Spleen (tissue), 11 donors: ENCODE data around the gene KANK2. TPM values are rescaled to one million over a fixed set of nuclear protein-coding genes. Genes with fewer than 3 reads are reported as not detected.

Source experiments
- DNase-seq: peaks from one replicate; pipeline ENCODE4 v3.0.0-alpha.2; 2020
- H3K27ac ChIP-seq, 8 donors: fragments of 200-600 bp; sonication (generic) in 7 of 8; 1 replicate in 4 of 8; 2 replicates in 4 of 8; pipeline versions ENCODE4 v1.5.0 to v1.8.0; 2016 to 2021; ENCODE audit warnings: inconsistent platforms in 4 of 8, mild to moderate bottlenecking in 4 of 8, moderate library complexity in 1 of 8
- H3K27me3 ChIP-seq, 7 donors: fragments of 200-600 bp; sonication (generic) in 6 of 7; replicated peaks in 1 of 7; 1 replicate in 4 of 7; 2 replicates in 3 of 7; pipeline versions ENCODE4 v1.5.0 to v1.8.0; 2016 to 2021; ENCODE audit warnings: inconsistent platforms in 3 of 7, mild to moderate bottlenecking in 1 of 7
- H3K36me3 ChIP-seq, 6 donors: fragments of 200-600 bp; sonication (generic) in 5 of 6; 1 replicate in 4 of 6; 2 replicates in 2 of 6; pipeline versions ENCODE4 v1.5.0 to v1.8.0; 2016 to 2021; ENCODE audit warnings: inconsistent platforms in 2 of 6
- H3K4me1 ChIP-seq, 6 donors: fragments of 200-600 bp; sonication (generic) in 5 of 6; 1 replicate in 3 of 6; 2 replicates in 3 of 6; pipeline versions ENCODE4 v1.5.0 to v1.8.0; 2016 to 2021; ENCODE audit warnings: inconsistent platforms in 3 of 6
- H3K4me3 ChIP-seq, 8 donors: fragments of 200-600 bp; sonication (generic) in 7 of 8; 1 replicate in 4 of 8; 2 replicates in 4 of 8; pipeline versions ENCODE4 v1.5.0 to v1.8.0; 2016 to 2021; ENCODE audit warnings: inconsistent platforms in 4 of 8, mild to moderate bottlenecking in 4 of 8, moderate library complexity in 2 of 8
- H3K9me3 ChIP-seq, 8 donors: fragments of 200-600 bp; sonication (generic) in 7 of 8; 1 replicate in 4 of 8; 2 replicates in 4 of 8; pipeline versions ENCODE4 v1.5.0 to v1.8.0; 2016 to 2021; ENCODE audit warnings: inconsistent platforms in 4 of 8
- CTCF ChIP-seq, 11 experiments: fragments of 200-600 bp in 7 of 11; fragments of 450-650 bp in 4 of 11; sonication (generic) in 4 of 11; IDR thresholded peaks in 8 of 11; conservative IDR thresholded peaks in 3 of 11; 1 replicate in 7 of 11; 2 replicates in 4 of 11; pipeline versions ENCODE4 v1.4.0 to v1.8.0; 2016 to 2021; ENCODE audit warnings: antibody characterized with exemption in 11 of 11, inconsistent platforms in 4 of 11, mild to moderate bottlenecking in 1 of 11
- POLR2A ChIP-seq, 3 donors: fragments of 450-650 bp; IDR thresholded peaks; one replicate each; pipeline ENCODE4 v1.5.1; 2017; ENCODE audit warnings: antibody characterized with exemption in 3 of 3, mild to moderate bottlenecking in 1 of 3
- POLR2AphosphoS5 ChIP-seq, 3 donors: sonication (generic); formaldehyde crosslinking; IDR thresholded peaks; one replicate each; pipeline ENCODE4 v1.5.1; 2017; ENCODE audit warnings: antibody characterized with exemption in 3 of 3
- WGBS, 5 donors: extraction: QIAGEN DNeasy Blood & Tissue Kit in 3 of 5; methylation state at CpG; one replicate each; pipeline versions ENCODE4 v1.1.5 to v1.1.7; 2013 to 2018; 5-methylcytosine and 5-hydroxymethylcytosine counted together
- intact Hi-C: fragments of 100-400 bp; cut with DNase I; formaldehyde crosslinking; loops from one replicate; pipeline ENCODE4 v1.15.0; 2023; ENCODE audit warnings: low total_unique reads
- polyA plus RNA-seq, 3 donors: library from polyadenylated mRNA; stranded (reverse); fragments of 200-250 nt; gene quantifications; one replicate each; pipeline ENCODE4 v1.2.1, GENCODE V29; 2013
- total RNA-seq, 7 donors: library from RNA; depleted of rRNA in 3 of 7; stranded (reverse); fragments of >200 nt in 3 of 7; fragmentation: NEBNext Ultra II Directional in 4 of 7; extraction: Animal tissue kit (Norgen Biotek cat#: 25700) in 4 of 7; gene quantifications; one replicate each; pipeline versions ENCODE4 v1.1.0 to v1.2.1, GENCODE V29; 2016 to 2021
- donor health status: healthy with polysubstance abuse.
- donor health status: DM: no; HTN: no; CAD: no; lungs with moderate emphysema.
- donor health status: DM: no; HTN: no; CAD: no.
- donor health status: Bipolar disorder and iron deficiency.
- donor health status: healthy.
- donor health status: DM: no; HTN: no; CAD: no.
- donor health status: DM: yes; HTN: yes; CAD: no.

Gene KANK2
- total and polyA plus RNA-seq, 10 donors: 16.3 to 144 (median 84.5) TPM

DNA sequence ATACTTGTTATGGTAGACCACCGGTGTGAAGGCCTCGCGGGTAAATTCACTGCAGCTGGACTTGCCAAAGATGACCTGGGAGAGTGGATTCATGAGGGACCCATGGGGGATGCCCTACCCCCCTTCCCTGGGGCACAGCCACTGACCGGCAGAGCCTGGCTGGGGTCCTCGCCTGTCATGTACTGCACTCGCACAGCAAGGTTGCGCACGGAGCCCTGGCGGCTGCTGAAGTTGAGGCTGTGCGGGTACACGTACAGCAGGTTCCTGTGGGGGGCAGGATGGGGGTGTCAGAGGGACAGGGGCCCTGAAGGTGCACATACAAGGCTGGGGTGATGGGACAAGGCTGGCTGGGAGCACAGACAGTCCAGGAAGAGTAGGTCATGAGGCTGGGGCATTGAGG is 40.7 kb upstream of the KANK2 start:
- H3K4me3 ChIP-seq: no peak overlapping the region
- TF ChIP-seq POLR2A (IDR thresholded peaks at IDR 0.05) (no peak), CTCF (IDR thresholded peaks at IDR 0.05 in 8 of 11, conservative IDR thresholded peaks at IDR 0.05 in 3 of 11) (no peak), POLR2AphosphoS5 (IDR thresholded peaks at IDR 0.05) (no peak)
- intact Hi-C loops: no loop called here
- 91 to 96% (median 94%) methylated on average over 11 of the region's 11 CpGs for WGBS, 5 donors
- H3K36me3 ChIP-seq: peaks cover 0 to 82% (median 12%) of the 10 kb centered on the region in 6 donors
- peaks cover 0 to 4% (median 0%) of the 10 kb centered on the region in 7 donors for H3K27me3 ChIP-seq
- no peak for DNase-seq
- H3K9me3 ChIP-seq: peaks cover 0 to 23% (median 18%) of the 10 kb centered on the region in 8 donors
- H3K27ac ChIP-seq: no peak overlapping the region
- peaks cover 0 to 5% (median under 1%) of the 10 kb centered on the region in 6 donors for H3K4me1 ChIP-seq

GRCh38 chr19:11237321-11237720 is 40.0 kb upstream of the KANK2 start:
- no peak for TF ChIP-seq POLR2AphosphoS5 (IDR thresholded peaks at IDR 0.05)
- TF ChIP-seq CTCF (IDR thresholded peaks at IDR 0.05 in 8 of 11, conservative IDR thresholded peaks at IDR 0.05 in 3 of 11): no peak
- TF ChIP-seq POLR2A (IDR thresholded peaks at IDR 0.05): no peak
- no peak overlapping the region for H3K27ac ChIP-seq
- no peak for DNase-seq
- H3K9me3 ChIP-seq: peaks cover 0 to 23% (median 18%) of the 10 kb centered on the region in 8 donors
- H3K27me3 ChIP-seq: peaks cover 0 to under 1% (median 0%) of the 10 kb centered on the region in 7 donors
- H3K4me3 ChIP-seq: no peak overlapping the region
- peaks cover 0 to 82% (median 12%) of the 10 kb centered on the region in 6 donors for H3K36me3 ChIP-seq
- WGBS, 5 donors: 87 to 93% (median 89%) methylated on average over 10 to 15 of the region's 15 CpGs
- intact Hi-C loops: no loop called here
- H3K4me1 ChIP-seq: peaks cover 0 to 3% (median 0%) of the 10 kb centered on the region in 6 donors

- H3K27ac ChIP-seq: no peak overlapping the region
- no peak for DNase-seq
- intact Hi-C loops: no loop called here
- no peak for TF ChIP-seq POLR2A (IDR thresholded peaks at IDR 0.05)
- TF ChIP-seq POLR2AphosphoS5 (IDR thresholded peaks at IDR 0.05): peak in 1 of 3 donors; percentile 9
- 85 to 93% (median 89%) methylated on average over 16 to 31 of the region's 31 CpGs for WGBS, 5 donors
- no peaks in the 10 kb centered on the region for H3K27me3 ChIP-seq
- H3K36me3 ChIP-seq: peaks cover 0 to 82% (median 10%) of the 10 kb centered on the region in 6 donors
- H3K4me3 ChIP-seq: no peak overlapping the region
- H3K9me3 ChIP-seq: peaks cover 0 to 23% (median 18%) of the 10 kb centered on the region in 8 donors
- peaks cover 0 to 3% (median 0%) of the 10 kb centered on the region in 6 donors for H3K4me1 ChIP-seq
Measured at GRCh38 chr19:11236324-11237301, 39.3 kb upstream of the KANK2 start.

- intact Hi-C loops: no loop called here
- Histone ChIP-seq H3K4me1 (peaks cover 0 to 3% (median 0%) of the 10 kb centered on the region in 6 donors), H3K27ac (no peak overlapping the region), H3K27me3 (no peaks in the 10 kb centered on the region), H3K36me3 (peaks cover 0 to 76% (median 5%) of the 10 kb centered on the region in 6 donors), H3K9me3 (peaks cover 0 to 17% (median 14%) of the 10 kb centered on the region in 8 donors), H3K4me3 (no peak overlapping the region)
- no peak for DNase-seq
- TF ChIP-seq POLR2A (IDR thresholded peaks at IDR 0.05) (no peak), POLR2AphosphoS5 (IDR thresholded peaks at IDR 0.05) (no peak), CTCF (IDR thresholded peaks at IDR 0.05 in 8 of 11, conservative IDR thresholded peaks at IDR 0.05 in 3 of 11) (no peak)
- WGBS, 5 donors: 83 to 89% (median 84%) methylated on average over 5 of the region's 5 CpGs
Measured at GRCh38 chr19:11234486-11235075, 37.2 kb upstream of the KANK2 start.
